Caki2 (cell line): ENCODE data around the gene KCNQ2. TPM values are rescaled to one million over a fixed set of nuclear protein-coding genes. Genes with fewer than 3 reads are reported as not detected.

Experiments
- DNase-seq: peaks from one replicate; pipeline ENCODE4 v3.0.0-alpha.2; 2015; ENCODE audit warnings: low read depth
- in situ Hi-C: cut with HindIII; loops from 2 replicates; pipeline ENCODE4 v1.10.0; 2016; ENCODE audit warnings: low sequenced_read_pairs, low pct_unique_long_range_greater_than_20kb, mixed read lengths
- total RNA-seq: library from RNA; depleted of rRNA; stranded (reverse); fragments of >200 nt; shearing (Covaris generic); gene quantifications from 2 replicates; pipeline ENCODE4 v1.2.3, GENCODE V29; 2014; ENCODE audit warnings: low replicate concordance

The KCNQ2 gene
- total RNA-seq, 1 experiment from 2014 or later, result 10.0 TPM

- in situ Hi-C loops, result no loop called here
- no peak for DNase-seq
Measured at GRCh38 chr20:63504642-63505041, 32.2 kb upstream of the KCNQ2 start.

- in situ Hi-C loops, result no loop called here
- DNase-seq, result no peak
Measured at GRCh38 chr20:63503524-63503923, 31.1 kb upstream of the KCNQ2 start.

- in situ Hi-C loops, result no loop called here
- DNase-seq, result no peak
Measured at GRCh38 chr20:63502671-63503172, 30.3 kb upstream of the KCNQ2 start.

- DNase-seq, result no peak
- in situ Hi-C loops, result no loop called here
Measured at GRCh38 chr20:63501818-63502670, 29.6 kb upstream of the KCNQ2 start.

GRCh38 chr20:63500902-63501817 is 28.7 kb upstream of the KCNQ2 start:
- DNase-seq, result no peak
- in situ Hi-C loops, result no loop called here

DNA sequence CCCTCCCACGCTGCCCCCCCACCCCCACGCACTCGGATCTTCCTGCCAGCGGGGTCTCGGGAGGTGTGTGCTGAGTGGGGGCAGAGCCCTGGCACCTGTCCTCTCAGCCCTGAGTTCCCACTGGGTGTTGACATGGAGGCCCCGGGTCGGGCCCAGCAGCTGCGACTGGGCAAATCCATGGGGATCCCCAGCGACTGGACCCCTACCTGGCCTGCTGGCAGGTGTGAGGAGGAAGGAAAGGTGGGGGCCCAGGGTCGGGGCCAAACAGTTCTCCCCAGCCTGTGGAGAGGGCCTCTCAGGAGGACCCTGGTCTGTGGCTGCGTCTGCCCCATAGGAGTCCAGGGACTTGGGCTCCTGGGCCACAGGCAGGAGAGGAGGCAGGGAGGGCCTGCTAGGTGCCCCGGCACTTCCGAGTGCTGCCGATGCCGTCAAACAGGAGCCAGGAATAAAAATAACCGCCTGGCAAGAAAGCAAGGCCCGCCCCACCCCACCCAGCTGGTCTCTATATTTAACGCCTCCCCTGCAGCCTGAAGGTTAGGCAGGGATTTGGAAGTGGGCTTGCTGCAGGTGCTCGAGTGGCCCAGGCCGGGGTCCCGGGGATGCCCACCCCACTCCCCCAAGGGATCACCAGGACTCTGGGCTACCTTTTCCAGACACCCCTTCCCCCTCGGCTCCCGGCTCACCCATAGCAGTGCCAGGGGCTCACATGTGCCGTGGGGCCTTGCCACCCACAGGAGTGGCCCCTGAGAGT is 27.9 kb upstream of the KCNQ2 start:
- no peak for DNase-seq
- in situ Hi-C loops, result no loop called here

DNA sequence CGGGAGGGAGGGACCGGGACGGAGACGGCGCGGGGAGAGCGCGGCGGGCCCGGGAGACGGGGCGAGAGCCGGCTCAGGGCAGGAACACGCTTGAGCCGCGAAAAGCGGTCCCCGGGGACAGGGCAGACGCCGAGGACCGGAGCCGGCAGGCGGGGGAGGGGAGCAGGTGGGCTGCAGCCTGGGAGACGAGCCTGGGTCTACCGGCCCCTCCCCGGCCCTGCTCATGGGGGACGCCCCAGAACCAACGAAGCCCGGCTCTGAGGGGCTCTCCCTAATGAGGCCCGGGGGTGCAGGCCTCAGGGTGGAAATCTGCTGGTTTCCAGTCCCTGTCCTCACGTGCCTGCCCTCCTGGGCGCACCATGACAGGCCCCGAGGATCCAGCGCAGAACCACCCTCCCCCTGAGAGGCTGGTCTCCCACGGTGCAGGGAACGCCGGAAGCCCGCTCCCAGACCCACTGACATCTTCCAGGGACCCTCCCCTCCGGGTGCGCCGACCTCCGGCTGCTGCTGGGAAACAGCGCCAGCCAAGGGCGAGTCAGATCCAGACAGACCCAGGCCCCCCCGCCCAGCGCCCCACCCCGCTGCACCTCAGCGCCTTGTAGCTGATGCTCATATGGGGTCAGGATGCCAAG is 27.0 kb upstream of the KCNQ2 start:
- DNase-seq, result no peak
- in situ Hi-C loops, result no loop called here

DNA sequence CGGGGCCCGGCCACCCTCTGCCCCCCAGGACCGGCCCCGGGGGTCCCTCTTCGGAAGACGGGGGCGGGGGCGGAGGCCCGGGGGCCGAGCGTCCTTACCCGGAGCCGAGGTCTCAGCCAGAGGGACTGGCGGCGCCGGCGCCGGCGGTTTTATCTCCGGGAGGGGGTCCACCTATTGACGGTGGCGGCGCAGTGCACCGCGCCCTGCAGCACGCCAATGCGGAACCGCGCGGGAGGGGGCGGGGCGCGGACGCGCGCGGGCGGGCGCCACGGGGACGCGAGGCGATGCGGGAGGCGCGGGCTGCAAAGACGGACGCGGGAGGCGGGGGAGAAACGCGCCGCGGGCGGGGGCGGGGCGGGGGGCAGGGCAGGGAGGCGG is 26.5 kb upstream of the KCNQ2 start, which contains the start of gene EEF1A2:
Gene EEF1A2 (minus strand): TSS at position 124 of the 378 bp plus-strand sequence. CDS start 1,320 bp downstream, outside the sequence.
- DNase-seq, result peak; percentile 33
- in situ Hi-C loops, result no loop called here

DNA sequence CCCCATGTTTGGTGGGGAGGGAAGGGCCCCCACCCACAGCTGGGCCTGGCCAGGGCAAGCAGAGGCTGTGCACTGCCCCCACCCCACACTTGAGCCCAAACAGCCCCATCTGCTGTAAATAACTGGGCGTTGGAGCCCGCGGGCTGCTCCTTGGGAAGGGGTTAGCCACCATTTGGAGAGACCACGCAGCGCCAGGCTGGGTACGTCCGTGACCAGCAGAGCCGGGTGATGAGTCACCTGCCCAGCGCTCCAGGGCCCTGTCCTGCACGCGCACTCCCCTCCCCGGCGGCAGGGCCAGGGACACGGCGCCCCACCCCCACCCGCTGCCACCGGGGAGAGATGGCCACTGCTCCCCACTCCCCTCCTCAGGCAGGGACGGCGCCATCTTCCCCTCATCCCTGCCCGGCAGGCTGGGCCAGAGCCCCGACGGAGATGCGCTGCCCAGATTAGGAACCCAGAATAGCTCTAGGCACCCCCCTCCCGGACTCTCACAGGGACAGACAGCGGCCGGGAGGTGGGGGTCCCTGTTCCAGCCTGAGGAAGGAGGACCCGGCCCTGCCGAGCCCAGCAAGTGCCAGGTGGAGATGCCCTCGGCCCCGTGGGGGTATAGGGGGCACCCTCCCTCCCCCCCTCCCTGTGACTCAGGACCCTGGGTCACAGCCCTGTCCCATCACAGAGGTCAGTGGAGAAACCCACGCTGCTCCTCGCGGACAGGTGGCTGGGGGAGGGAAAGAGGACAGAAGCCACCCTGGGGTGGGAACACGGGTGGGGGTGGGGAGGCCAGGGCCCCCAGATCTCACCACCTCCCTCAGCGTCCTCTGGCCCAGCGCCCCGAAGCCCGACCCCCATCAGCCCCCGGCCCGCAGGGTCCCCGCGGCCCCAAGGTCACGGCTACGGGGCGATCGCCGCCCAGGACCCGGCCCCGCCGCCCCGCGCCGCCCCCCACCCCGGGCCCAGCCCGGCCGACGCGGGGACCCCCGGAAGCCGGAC is 25.8 kb upstream of the KCNQ2 start:
- in situ Hi-C loops, result no loop called here

GRCh38 chr20:63497138-63497945 is 24.9 kb upstream of the KCNQ2 start:
- no peak for DNase-seq
- in situ Hi-C loops, result no loop called here

More for the DNA sequence above, 25.8 kb upstream of the KCNQ2 start:
- peak; percentile 60 for DNase-seq

DNA sequence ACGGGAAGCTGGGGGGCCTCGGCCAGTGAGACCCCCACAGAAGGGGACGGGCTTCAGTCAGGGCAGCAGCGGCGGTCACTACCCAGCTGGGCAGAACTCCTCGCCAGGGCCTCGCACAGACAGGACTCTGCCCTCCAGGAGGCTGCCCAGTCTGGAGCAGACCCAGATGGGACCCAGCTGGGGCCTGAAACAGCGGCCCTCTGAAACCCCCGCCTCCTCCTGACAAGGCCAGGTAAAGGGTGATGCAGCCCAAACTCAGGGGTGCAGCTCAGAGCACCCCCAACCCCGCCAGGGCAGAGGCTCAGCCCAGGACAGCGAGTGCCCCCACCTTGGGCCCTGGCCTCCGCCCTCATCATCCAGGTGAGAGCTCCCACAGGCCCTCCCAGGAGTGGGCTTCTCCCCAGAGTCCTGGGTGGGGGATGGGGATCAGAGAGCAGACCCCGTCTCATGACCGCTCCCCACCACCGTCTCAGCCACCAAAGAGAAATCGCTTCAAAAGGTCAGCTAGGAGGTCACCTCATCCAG is 24.2 kb upstream of the KCNQ2 start:
- in situ Hi-C loops, result no loop called here
- DNase-seq, result no peak

DNA sequence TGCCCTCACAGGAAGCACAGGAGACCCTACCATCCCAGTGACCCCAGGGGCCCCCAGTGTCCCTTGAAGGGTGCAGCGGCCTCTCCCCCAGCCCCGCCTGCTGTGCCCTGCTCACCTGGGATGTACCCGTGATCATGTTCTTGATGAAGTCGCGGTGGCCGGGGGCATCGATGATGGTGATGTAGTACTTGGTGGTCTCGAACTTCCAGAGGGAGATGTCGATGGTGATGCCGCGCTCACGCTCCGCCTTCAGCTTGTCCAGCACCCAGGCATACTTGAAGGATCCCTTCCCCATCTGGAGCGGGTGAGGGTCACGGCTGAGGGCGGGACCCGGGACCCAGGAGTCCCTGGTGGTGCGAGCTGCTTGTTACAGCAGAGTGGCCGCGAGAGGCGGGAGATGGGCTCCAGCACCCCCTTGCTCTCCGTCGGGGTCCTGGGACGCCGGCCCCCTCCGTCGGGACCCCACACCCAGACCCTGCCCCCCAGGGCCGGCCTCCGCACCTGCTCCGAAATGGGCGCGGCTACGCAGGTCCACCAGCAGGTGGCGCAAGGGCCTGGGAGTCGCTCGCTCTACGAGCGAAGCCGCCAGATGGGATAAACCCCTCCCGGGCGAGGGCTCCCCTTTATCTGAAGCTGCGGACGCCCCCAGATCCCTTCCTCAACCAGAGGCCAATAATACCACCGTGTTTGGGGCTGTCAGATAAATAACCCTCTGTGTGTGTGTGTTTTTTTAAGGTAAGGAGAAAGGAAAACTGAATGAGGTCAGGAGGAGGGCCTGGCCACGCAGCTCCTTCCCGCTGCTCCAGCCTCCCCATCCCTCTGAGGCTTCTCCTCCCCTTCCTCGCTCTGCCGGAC is 23.5 kb upstream of the KCNQ2 start:
- in situ Hi-C loops, result no loop called here
- peak; percentile 27 for DNase-seq

DNA sequence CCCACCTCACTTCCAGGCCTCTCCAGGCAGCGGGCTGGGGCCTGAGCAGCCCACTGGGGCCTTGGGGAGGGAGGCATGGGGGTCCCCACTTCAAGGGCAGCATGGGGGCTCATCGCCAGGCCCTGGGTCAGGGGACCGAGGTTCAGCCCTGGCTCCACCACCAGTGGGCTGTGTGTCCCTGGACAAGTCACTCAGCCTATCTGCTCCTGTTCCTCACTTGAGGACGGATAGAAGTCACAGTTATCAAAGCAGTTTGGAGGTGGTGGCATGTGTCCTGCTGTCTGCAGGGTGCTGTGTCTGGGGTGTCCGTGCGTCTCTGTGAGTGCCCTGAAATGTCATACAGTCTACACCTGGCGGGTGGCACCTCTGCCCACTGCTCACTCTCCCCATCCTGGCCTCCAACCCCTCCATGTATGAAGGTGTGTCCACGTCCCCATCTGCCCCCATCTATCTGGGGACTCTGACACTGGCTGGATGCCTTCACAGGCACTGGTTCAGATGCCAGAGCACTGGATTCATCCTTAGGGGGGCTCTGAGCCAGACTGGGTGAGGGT is 22.8 kb upstream of the KCNQ2 start:
- in situ Hi-C loops, result no loop called here
- DNase-seq, result no peak

GRCh38 chr20:63494420-63495166 is 22.1 kb upstream of the KCNQ2 start:
- no peak for DNase-seq
- in situ Hi-C loops, result no loop called here
